NB4 (cell line): ENCODE measurements around the gene VPS4A.

Experiments used
- POLR2A ChIP-seq: IDR thresholded peaks from 2 replicates; pipeline ENCODE4 v1.6.1; 2011; ENCODE audit warnings: mild to moderate bottlenecking; ENCODE audit not compliant: insufficient read length; ENCODE audit errors: extremely low read depth
- TF ChIP-seq, protein P1 (sequence below): IDR thresholded peaks from one replicate; pipeline ENCODE4 v1.5.1; 2012; ENCODE audit warnings: low read depth, low read length

DNA sequence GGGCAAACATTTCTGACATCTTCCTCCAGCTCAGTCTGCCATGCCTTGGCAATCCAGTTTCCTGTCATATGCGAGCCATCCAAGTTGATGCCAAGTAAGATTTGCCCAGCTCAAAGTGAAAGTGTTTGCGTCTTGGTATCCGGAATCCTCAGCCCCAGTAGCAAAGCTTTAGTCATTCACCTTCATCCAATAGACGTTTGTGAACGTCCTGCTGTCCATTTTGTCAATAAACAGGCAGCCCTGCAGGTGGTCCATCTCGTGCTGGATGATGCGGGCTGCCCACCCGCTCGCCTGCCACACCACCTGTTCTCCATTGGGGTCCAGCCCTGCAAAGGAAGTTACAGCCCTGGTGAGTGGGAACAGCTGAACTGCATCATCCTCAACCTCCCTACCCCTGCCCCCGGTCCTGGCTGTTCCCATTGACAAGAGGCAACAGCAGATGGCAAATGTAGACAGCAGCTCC, 17.7 kb downstream of the VPS4A start:
- TF ChIP-seq, protein P1, sequence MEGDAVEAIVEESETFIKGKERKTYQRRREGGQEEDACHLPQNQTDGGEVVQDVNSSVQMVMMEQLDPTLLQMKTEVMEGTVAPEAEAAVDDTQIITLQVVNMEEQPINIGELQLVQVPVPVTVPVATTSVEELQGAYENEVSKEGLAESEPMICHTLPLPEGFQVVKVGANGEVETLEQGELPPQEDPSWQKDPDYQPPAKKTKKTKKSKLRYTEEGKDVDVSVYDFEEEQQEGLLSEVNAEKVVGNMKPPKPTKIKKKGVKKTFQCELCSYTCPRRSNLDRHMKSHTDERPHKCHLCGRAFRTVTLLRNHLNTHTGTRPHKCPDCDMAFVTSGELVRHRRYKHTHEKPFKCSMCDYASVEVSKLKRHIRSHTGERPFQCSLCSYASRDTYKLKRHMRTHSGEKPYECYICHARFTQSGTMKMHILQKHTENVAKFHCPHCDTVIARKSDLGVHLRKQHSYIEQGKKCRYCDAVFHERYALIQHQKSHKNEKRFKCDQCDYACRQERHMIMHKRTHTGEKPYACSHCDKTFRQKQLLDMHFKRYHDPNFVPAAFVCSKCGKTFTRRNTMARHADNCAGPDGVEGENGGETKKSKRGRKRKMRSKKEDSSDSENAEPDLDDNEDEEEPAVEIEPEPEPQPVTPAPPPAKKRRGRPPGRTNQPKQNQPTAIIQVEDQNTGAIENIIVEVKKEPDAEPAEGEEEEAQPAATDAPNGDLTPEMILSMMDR, result no peak
- no peak for TF ChIP-seq POLR2A
